Bronchial epithelial cell (primary cell): ENCODE results near the gene OR6B1. TPM values are rescaled to one million over a fixed set of nuclear protein-coding genes. Genes with fewer than 3 reads are reported as not detected.
"Not testable (repeated sequence)": the region's sequence is repeated elsewhere in the genome, so short reads cannot be mapped to it uniquely, and the experiment has no call there.

Source experiments
- DNase-seq: peaks from one replicate; pipeline ENCODE4 v3.0.0-alpha.2; 2010; ENCODE audit warnings: low read depth
- FAIRE-seq: peaks from 2 replicates; lab custom pipeline; 2011; peaks lifted over from hg19 to GRCh38; lab: Jason Lieb, UNC
- H3K27me3 ChIP-seq: 2 replicates; pipeline ENCODE4 v1.5.1; 2011; ENCODE audit warnings: low read length; ENCODE audit not compliant: control insufficient read depth, insufficient read depth
- H3K36me3 ChIP-seq: 2 replicates; pipeline ENCODE4 v1.5.1; 2011; ENCODE audit warnings: low read length; ENCODE audit not compliant: control insufficient read depth, insufficient read depth
- H3K4me3 ChIP-seq: 2 replicates; pipeline ENCODE4 v1.5.1; 2011; ENCODE audit warnings: mild to moderate bottlenecking, low read depth, low read length, control low read depth
- total RNA-seq: library from RNA; depleted of rRNA; stranded (reverse); fragments of >200 nt; gene quantifications from 2 replicates; pipeline ENCODE4 v1.2.1, GENCODE V29; 2014
- TF ChIP-seq, protein P1 (sequence below): IDR thresholded peaks from 2 replicates; pipeline ENCODE4 v1.5.1; 2011; ENCODE audit warnings: mild to moderate bottlenecking, moderate library complexity, low read length, control low read depth, inconsistent platforms; ENCODE audit not compliant: insufficient read depth, severe bottlenecking

The OR6B1 gene
- total RNA-seq, 1 donor from 2014 or later = not detected

DNA sequence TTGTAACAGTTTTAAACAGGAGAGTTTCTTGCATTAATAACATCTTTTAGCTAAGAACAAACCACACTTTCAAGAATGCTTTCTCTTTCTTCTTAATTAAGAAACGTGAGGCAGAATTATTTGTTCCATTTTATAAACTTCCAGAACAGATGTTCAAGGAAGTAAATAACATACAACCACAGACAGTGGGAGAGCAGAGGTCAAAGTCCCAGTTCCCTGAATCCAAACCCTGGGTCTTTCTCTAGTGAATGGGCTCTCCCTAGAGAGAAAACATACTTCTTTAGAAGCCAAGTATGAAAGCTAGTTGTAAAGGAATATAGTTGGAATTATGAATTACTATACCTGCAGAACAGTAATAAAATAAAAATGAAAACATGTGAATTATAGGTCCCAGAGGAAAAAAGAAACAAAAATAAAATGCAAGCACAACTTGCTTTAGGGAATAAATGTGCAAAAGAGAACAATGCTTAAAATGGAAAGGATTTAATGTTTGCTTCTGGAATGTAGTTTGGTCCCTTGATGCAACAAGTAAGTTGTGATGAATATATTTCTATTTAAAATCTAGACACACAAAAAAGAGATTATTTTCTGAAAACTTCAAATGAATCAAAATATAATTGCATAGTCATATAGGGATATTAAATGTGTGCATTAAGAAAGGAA is 6.0 kb downstream of the OR6B1 start:
- Histone ChIP-seq H3K36me3 (no peaks in the 10 kb centered on the region), H3K27me3 (no peaks in the 10 kb centered on the region), H3K4me3 (no peak overlapping the region)
- DNase-seq (no peak), FAIRE-seq (no peak)
- TF ChIP-seq, protein P1, sequence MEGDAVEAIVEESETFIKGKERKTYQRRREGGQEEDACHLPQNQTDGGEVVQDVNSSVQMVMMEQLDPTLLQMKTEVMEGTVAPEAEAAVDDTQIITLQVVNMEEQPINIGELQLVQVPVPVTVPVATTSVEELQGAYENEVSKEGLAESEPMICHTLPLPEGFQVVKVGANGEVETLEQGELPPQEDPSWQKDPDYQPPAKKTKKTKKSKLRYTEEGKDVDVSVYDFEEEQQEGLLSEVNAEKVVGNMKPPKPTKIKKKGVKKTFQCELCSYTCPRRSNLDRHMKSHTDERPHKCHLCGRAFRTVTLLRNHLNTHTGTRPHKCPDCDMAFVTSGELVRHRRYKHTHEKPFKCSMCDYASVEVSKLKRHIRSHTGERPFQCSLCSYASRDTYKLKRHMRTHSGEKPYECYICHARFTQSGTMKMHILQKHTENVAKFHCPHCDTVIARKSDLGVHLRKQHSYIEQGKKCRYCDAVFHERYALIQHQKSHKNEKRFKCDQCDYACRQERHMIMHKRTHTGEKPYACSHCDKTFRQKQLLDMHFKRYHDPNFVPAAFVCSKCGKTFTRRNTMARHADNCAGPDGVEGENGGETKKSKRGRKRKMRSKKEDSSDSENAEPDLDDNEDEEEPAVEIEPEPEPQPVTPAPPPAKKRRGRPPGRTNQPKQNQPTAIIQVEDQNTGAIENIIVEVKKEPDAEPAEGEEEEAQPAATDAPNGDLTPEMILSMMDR = no peak

DNA sequence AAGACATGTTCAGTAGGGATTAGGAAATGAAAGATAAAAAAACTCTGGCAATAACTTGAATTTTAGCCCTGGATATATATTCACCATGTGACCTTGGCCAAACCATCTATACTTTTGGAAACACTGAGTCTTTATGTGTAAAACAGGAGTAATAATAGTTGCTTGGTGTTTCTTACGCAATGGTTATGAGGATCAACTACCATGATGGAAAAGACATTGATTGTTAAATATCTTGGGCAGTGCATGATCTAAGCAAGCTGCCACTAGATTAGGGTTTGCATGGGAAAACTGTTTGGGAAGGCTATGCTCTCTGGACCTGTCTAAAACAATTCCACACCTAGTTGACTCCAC is 6.5 kb downstream of the OR6B1 start:
- FAIRE-seq = no peak
- TF ChIP-seq, protein P1 = no peak
- H3K27me3 ChIP-seq = no peaks in the 10 kb centered on the region
- H3K4me3 ChIP-seq = no peak overlapping the region
- no peaks in the 10 kb centered on the region for H3K36me3 ChIP-seq
- no peak for DNase-seq

DNA sequence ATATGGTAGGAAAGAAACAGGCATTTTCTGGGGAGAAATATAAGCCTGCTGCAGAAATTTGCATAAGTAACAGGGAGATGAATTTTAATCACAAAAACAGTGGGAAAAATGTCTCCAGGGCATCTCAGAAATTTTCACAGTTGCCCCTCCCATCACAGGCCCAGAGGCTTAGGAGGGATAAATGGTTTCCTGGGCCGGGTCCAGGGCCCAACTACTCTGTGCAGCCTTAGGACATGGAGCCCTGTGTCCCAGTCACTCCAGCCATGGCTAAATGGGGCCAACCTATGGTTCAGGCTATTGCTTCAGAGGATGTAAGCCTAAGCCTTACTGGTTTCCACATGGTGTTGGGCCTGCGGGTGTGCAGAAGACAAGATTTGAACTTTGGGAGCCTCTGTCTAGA is 9.2 kb downstream of the OR6B1 start:
- no peaks in the 10 kb centered on the region for H3K27me3 ChIP-seq
- TF ChIP-seq, protein P1 = no peak
- H3K36me3 ChIP-seq = no peaks in the 10 kb centered on the region
- DNase-seq (no peak), FAIRE-seq (no peak)
- H3K4me3 ChIP-seq = no peak overlapping the region

DNA sequence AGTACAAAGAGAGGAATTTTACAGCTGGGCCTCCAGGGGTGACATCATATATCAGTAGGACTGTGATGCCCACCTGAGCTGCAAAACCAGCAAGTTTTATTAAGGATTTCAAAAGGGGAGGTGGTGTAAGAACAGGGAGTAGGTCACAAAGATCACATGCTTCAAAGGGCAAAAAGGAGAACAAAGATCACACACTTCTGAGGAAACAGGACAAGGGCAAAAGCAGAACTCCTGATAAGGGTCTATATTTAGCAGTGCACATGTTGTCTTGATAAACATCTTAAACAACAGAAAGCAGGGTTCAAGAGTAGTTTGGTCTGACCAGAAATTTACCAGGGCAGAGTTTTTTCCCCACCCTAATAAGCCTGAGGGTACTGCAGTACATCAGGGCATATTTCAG is 9.9 kb downstream of the OR6B1 start:
- not testable (repeated sequence) for DNase-seq, H3K36me3 ChIP-seq, H3K27me3 ChIP-seq, FAIRE-seq, H3K4me3 ChIP-seq

DNA sequence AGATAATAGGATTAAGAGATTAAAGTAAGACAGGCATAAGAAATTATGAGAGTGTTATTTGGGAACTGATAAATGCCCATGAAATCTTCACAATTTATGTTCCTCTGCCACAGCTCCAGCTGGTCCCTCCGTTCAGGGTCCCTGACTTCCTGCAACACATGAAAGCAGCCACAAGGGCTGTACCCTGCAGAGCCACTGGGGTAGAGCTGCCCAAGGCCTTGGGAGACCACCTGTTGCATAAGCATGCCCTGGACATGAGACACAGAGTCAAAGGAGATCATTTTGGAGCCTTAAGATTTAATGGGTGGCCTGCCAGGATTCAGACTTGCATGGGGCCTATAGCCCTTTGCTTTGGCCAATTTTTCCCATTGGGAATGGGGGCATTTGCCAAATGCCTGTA is 10.7 kb downstream of the OR6B1 start:
- DNase-seq, H3K36me3 ChIP-seq, FAIRE-seq, H3K4me3 ChIP-seq, H3K27me3 ChIP-seq: not testable (repeated sequence)

DNA sequence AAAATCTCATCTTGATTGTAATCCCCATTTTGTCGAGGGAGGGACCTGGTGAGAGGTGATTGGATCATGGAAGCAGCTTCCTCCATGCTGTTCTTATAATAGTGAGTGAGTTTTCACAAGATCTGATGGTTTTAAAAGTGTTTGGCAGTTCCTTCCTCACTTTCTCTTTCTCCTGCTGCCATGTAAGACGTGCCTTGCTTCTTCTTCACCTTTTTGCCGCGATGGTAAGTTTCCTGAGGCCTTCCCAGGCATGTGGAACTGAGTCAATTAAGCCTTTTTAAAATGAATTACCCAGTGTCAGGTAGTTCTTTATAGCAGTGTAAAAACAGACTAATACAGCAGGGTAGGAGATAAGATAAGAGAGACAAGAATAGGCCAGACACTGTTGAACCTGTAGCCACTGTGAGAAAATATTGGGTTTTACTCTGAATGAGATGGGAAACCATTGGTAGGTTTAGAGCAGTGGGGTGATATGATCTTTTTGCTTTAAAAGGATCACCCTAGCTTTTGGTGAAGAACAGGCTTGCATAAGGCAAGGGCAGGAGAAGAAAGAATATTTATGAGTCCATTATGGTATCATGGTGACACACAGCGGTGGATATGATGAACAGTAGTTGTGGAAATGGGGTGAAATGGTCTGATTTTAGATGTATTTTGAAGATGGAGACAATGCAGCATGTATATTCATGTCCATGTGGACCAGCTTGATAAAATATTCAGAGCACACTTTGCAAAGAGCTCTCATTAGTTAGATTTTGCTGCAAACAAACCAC is 11.5 kb downstream of the OR6B1 start:
- no peak for DNase-seq
- H3K36me3 ChIP-seq = no peaks in the 10 kb centered on the region
- H3K4me3 ChIP-seq = no peak overlapping the region
- FAIRE-seq = no peak
- TF ChIP-seq, protein P1 = no peak
- H3K27me3 ChIP-seq = no peaks in the 10 kb centered on the region

DNA sequence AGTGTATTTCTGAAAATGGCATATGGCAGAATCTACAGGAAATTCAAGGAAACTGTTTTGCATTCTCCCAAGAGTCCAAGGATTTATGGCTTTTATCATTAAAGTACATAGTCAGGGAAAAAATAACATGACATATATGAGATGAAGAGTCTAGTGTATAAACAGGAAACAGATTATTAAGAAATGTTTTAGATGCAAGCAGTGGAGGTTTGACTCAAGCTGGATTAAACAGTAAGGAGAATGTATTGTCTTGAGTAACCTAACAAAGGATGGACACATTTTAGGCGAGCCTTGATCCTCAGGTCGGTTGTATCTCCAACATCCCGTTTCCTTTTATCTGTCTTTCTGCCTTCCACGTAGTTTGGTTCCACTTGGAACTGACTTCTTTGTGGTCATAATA is 17.9 kb downstream of the OR6B1 start:
- TF ChIP-seq, protein P1 = no peak
- no peaks in the 10 kb centered on the region for H3K36me3 ChIP-seq
- H3K27me3 ChIP-seq = no peaks in the 10 kb centered on the region
- DNase-seq (no peak), FAIRE-seq (no peak)
- H3K4me3 ChIP-seq = no peak overlapping the region
